ENCODE data around the gene SMAD3.
"Not testable (repeated sequence)": the region's sequence is repeated elsewhere in the genome, so short reads cannot be mapped to it uniquely, and the experiment has no call there.

Gene SMAD3

DNA sequence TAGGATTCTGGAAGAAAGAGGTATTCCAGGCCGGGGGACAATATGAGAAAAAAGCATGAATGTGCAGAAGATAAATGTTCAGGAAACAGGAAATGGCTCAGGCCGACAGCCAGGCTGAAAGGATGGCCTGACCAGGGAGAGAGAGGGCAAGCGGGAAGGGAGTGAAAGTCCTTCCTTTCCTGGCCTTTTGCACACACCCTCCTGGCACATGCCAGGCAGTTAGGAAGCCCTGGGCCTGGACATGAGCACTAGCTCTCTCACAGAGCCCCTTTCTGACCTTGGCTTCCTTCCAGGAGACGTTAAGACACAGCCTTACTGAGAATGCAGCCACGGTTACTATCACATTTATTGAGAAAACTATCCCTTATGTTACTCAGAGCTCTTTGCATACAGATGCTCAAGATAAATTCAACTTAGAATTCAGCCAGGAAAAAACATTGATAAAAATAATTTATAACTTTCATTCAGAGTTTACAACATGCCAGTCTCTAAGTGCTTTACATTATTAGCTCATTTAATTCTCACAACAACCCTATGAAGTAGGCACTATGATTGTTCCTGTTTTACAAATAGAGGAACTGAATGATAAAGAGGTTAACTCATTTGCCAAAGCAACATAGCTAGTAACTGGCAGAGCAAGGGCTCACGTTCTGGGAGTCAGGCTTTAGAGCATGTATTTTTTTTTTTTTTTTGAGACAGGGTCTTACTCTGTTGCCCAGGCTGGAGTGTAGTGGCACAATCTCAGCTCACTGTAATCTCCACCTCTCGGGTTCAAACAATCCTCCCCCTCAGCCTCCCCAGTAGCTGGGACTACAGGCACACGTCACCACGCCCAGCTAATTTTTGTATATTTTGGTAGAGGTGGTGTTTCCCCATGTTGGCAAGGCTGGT, 39.4 kb upstream of the SMAD3 start:
- Histone ChIP-seq H3K9me3 (ENCODE audit: severe bottlenecking) (no peaks in the 10 kb centered on the region), H3K4me3 (ENCODE audit: low read depth, low read length) (no peak overlapping the region), H3K27me3 (ENCODE audit: insufficient read depth, low read depth, severe bottlenecking) (no peaks in the 10 kb centered on the region), H3K27ac (no peak overlapping the region), H3K36me3 (no peaks in the 10 kb centered on the region)
- TF ChIP-seq, protein P1, sequence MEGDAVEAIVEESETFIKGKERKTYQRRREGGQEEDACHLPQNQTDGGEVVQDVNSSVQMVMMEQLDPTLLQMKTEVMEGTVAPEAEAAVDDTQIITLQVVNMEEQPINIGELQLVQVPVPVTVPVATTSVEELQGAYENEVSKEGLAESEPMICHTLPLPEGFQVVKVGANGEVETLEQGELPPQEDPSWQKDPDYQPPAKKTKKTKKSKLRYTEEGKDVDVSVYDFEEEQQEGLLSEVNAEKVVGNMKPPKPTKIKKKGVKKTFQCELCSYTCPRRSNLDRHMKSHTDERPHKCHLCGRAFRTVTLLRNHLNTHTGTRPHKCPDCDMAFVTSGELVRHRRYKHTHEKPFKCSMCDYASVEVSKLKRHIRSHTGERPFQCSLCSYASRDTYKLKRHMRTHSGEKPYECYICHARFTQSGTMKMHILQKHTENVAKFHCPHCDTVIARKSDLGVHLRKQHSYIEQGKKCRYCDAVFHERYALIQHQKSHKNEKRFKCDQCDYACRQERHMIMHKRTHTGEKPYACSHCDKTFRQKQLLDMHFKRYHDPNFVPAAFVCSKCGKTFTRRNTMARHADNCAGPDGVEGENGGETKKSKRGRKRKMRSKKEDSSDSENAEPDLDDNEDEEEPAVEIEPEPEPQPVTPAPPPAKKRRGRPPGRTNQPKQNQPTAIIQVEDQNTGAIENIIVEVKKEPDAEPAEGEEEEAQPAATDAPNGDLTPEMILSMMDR (IDR thresholded peaks at IDR 0.05; ENCODE audit: low read depth, low read length), result no peak
- no peak for DNase-seq

DNA sequence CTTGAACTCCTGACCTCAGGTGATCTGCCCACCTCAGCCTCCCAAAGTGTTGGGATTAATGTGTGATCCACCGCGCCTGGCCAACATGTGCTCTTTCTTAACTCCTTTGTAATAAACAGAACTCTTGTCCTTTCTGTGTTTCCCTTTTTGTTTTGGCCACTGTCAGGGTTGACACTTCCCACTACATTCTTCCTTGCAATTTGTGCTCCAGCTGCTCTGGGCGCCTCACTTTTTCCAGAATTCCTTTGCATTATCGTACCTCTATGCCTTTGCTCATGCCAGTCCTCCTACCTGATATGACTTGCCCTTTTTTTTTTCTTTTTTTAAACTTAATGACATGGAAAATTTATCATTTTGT, 38.8 kb upstream of the SMAD3 start:
- no peaks in the 10 kb centered on the region for H3K27me3 ChIP-seq (ENCODE audit: insufficient read depth, low read depth, severe bottlenecking)
- H3K27ac ChIP-seq, result no peak overlapping the region
- H3K9me3 ChIP-seq (ENCODE audit: severe bottlenecking), result no peaks in the 10 kb centered on the region
- TF ChIP-seq, protein P1 (IDR thresholded peaks at IDR 0.05; ENCODE audit: low read depth, low read length), result no peak
- H3K36me3 ChIP-seq, result no peaks in the 10 kb centered on the region
- no peak for DNase-seq
- H3K4me3 ChIP-seq (ENCODE audit: low read depth, low read length), result no peak overlapping the region

DNA sequence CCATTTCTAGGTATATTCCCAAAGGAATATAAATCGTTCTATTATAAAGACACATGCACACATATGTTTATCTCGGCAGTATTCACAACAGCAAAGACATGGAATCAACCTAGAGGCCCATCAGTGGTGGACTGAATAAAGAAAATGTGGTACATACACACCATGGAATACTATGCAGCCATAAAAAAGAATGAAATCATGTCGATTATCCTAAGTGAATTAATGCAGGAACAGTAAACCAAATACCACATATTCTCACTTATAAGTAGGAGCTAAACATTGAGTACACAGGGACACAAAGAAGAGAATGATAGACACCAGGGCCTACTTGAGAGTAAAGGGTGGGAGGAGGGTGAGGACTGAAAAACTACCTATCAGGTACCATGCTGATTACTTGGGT, 37.0 kb upstream of the SMAD3 start:
- not testable (repeated sequence) for H3K36me3 ChIP-seq; H3K4me3 ChIP-seq (ENCODE audit: low read depth, low read length); DNase-seq; H3K9me3 ChIP-seq (ENCODE audit: severe bottlenecking); H3K27ac ChIP-seq; H3K27me3 ChIP-seq (ENCODE audit: insufficient read depth, low read depth, severe bottlenecking)

DNA sequence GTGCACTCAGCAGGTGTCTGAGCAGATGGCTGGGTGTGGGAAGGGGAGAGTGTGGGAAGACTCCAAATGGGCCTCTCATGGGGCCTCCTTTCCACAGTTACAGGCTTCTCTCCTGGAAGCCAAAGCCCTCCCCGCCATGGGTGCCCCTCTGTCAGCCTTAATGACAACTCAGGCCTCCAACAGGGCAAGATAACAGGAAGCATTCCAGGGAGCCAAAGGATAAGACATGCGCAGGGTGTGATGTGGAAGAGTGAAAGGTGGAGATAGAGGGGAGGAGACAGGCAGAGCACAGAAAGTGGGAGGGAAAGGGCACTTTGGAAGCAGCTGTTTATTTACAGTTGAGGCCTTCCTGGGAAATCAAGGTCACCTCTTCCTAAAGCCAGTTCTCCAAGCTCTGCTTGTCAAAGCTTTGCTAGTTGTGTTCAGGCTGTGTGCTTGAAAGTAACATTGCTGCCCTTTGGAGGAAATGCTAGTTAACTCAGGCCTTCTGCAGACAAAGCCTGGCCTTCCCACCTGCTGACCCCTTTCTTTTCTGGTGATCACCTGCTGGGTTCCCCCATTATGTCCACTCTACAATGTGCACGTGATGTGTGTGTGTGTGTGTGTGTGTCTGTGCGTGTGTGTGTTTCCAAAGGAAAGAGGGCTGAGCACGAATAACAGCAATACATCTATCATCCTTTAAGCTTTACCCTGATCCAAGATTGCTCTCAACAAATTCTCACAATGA, 35.2 kb upstream of the SMAD3 start:
- no peak overlapping the region for H3K4me3 ChIP-seq (ENCODE audit: low read depth, low read length)
- TF ChIP-seq, protein P1 (IDR thresholded peaks at IDR 0.05; ENCODE audit: low read depth, low read length), result no peak

DNA sequence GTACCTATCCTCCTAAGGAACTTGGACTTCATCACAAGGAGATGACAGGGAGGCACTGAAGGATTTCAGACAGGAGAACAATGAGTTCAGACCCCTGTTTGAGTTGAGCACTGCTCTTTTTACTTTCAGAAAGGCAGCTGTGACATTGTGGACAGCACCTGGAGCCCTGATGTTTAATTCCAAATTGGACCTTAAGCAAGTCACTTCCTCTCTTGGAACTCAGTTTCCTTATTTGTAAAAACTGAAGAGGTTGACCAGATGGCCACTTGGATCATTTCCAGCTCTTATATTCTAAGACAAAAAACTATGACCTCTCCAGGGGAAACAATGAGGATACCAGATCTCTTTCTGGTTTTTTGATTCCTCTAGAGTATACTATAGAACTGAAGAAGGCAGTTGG, 34.1 kb upstream of the SMAD3 start:
- H3K27ac ChIP-seq, result no peak overlapping the region
- H3K9me3 ChIP-seq (ENCODE audit: severe bottlenecking), result no peaks in the 10 kb centered on the region
- no peaks in the 10 kb centered on the region for H3K36me3 ChIP-seq
- DNase-seq, result no peak
- TF ChIP-seq, protein P1 (IDR thresholded peaks at IDR 0.05; ENCODE audit: low read depth, low read length), result no peak
- H3K4me3 ChIP-seq (ENCODE audit: low read depth, low read length), result no peak overlapping the region
- H3K27me3 ChIP-seq (ENCODE audit: insufficient read depth, low read depth, severe bottlenecking), result no peaks in the 10 kb centered on the region

More for the DNA sequence above, 35.2 kb upstream of the SMAD3 start:
- DNase-seq, result no peak
- no peaks in the 10 kb centered on the region for H3K36me3 ChIP-seq
- no peaks in the 10 kb centered on the region for H3K27me3 ChIP-seq (ENCODE audit: insufficient read depth, low read depth, severe bottlenecking)
- no peak overlapping the region for H3K27ac ChIP-seq
- no peaks in the 10 kb centered on the region for H3K9me3 ChIP-seq (ENCODE audit: severe bottlenecking)

DNA sequence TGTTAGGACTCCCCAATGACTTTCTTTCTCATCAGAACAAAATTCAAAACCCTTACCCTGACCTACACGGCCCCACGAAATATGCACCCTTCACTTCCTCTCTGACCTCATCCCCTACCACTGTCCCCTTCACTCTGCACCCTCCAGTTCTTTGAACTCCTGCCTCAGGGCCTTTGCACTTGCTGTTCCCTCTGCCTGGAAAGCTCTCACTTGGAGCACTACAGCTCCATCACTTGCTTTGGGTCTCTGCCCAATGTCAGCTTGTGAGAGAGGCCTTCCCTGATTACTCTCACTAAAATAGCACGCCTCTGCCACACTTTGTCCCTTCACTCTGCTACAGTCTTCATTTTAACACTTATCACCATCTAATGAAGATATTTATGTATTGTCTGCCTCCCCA, 32.8 kb upstream of the SMAD3 start:
- no peaks in the 10 kb centered on the region for H3K36me3 ChIP-seq
- no peaks in the 10 kb centered on the region for H3K9me3 ChIP-seq (ENCODE audit: severe bottlenecking)

More for the DNA sequence above, 32.8 kb upstream of the SMAD3 start:
- no peak for DNase-seq
- no peaks in the 10 kb centered on the region for H3K27me3 ChIP-seq (ENCODE audit: insufficient read depth, low read depth, severe bottlenecking)
- H3K4me3 ChIP-seq (ENCODE audit: low read depth, low read length), result no peak overlapping the region
- TF ChIP-seq, protein P1 (IDR thresholded peaks at IDR 0.05; ENCODE audit: low read depth, low read length), result no peak
- no peak overlapping the region for H3K27ac ChIP-seq
